Liver (tissue), 9 donors: Measurements from ENCODE around the gene MED25. TPM values are rescaled to one million over a fixed set of nuclear protein-coding genes. Genes with fewer than 3 reads are reported as not detected.

Source experiments
- DNase-seq: peaks from one replicate; pipeline ENCODE4 v3.0.0-alpha.2; 2017; ENCODE audit warnings: low spot score
- H3K27ac ChIP-seq, 2 donors: one replicate each; pipeline ENCODE4 v1.7.0; 2013; ENCODE audit warnings: inconsistent platforms in 2 of 2, low read length in 2 of 2, control low read depth in 1 of 2, low read depth in 1 of 2, mild to moderate bottlenecking in 1 of 2
- H3K27me3 ChIP-seq, 4 donors: one replicate each; pipeline versions ENCODE4 v1.6.1 to v1.7.0; 2013; ENCODE audit warnings: low read length in 3 of 4, inconsistent platforms in 1 of 4, mild to moderate bottlenecking in 1 of 4, moderate library complexity in 1 of 4; ENCODE audit not compliant: control insufficient read depth in 4 of 4, insufficient read depth in 4 of 4
- H3K36me3 ChIP-seq, 4 donors: one replicate each; pipeline versions ENCODE4 v1.6.1 to v1.7.0; 2013; ENCODE audit warnings: low read length in 3 of 4, mild to moderate bottlenecking in 3 of 4, low read depth in 1 of 4, moderate library complexity in 1 of 4; ENCODE audit not compliant: control insufficient read depth in 4 of 4, insufficient read depth in 3 of 4
- H3K4me1 ChIP-seq, 4 donors: one replicate each; pipeline versions ENCODE4 v1.6.1 to v1.7.0; 2013; ENCODE audit warnings: low read length in 3 of 4, mild to moderate bottlenecking in 3 of 4, moderate library complexity in 1 of 4; ENCODE audit not compliant: control insufficient read depth in 4 of 4, insufficient read depth in 4 of 4
- H3K4me3 ChIP-seq, 3 donors: one replicate each; pipeline versions ENCODE4 v1.6.1 to v1.7.0; 2013; ENCODE audit warnings: low read length in 3 of 3, control low read depth in 1 of 3, low read depth in 1 of 3, mild to moderate bottlenecking in 1 of 3
- H3K9ac ChIP-seq, 2 donors: one replicate each; pipeline ENCODE4 v1.7.0; 2013; ENCODE audit warnings: low read length in 2 of 2, mild to moderate bottlenecking in 2 of 2, moderate library complexity in 2 of 2, control low read depth in 1 of 2, low read depth in 1 of 2
- H3K9me3 ChIP-seq, 4 donors: one replicate each; pipeline versions ENCODE4 v1.6.1 to v1.7.0; 2013; ENCODE audit warnings: low read length in 3 of 4; ENCODE audit not compliant: control insufficient read depth in 4 of 4
- EGR1 ChIP-seq, 2 donors: IDR thresholded peaks; 2 replicates each; pipeline ENCODE4 v1.6.1; 2016 to 2018; ENCODE audit warnings: antibody characterized with exemption in 2 of 2, low read depth in 2 of 2
- FOXA1 ChIP-seq: IDR thresholded peaks from 2 replicates; pipeline ENCODE4 v1.6.1; 2016; ENCODE audit warnings: antibody characterized with exemption
- FOXA2 ChIP-seq: IDR thresholded peaks from 2 replicates; pipeline ENCODE4 v1.6.1; 2016; ENCODE audit warnings: antibody characterized with exemption
- GABPA ChIP-seq, 2 donors: IDR thresholded peaks in 1 of 2; conservative IDR thresholded peaks in 1 of 2; 2 replicates each; pipeline ENCODE4 v1.6.1; 2016; ENCODE audit warnings: antibody characterized with exemption in 2 of 2, mild to moderate bottlenecking in 1 of 2, moderate library complexity in 1 of 2
- HNF4A ChIP-seq, 2 donors: conservative IDR thresholded peaks; 2 replicates each; pipeline ENCODE4 v1.6.1; 2016; ENCODE audit warnings: antibody characterized with exemption in 2 of 2, mild to moderate bottlenecking in 2 of 2
- HNF4G ChIP-seq: IDR thresholded peaks from 2 replicates; pipeline ENCODE4 v1.6.1; 2016; ENCODE audit warnings: antibody characterized with exemption
- JUND ChIP-seq, 2 donors: IDR thresholded peaks; 2 replicates each; pipeline ENCODE4 v1.6.1; 2016; ENCODE audit warnings: antibody characterized with exemption in 2 of 2
- NR2F2 ChIP-seq: IDR thresholded peaks from 2 replicates; pipeline ENCODE4 v1.6.1; 2016; ENCODE audit warnings: antibody characterized with exemption
- RAD21 ChIP-seq, 2 donors: IDR thresholded peaks; 2 replicates each; pipeline ENCODE4 v1.6.1; 2016; ENCODE audit warnings: antibody characterized with exemption in 2 of 2, mild to moderate bottlenecking in 2 of 2
- RXRA ChIP-seq, 2 donors: IDR thresholded peaks; 2 replicates each; pipeline ENCODE4 v1.6.1; 2017 to 2018; ENCODE audit warnings: antibody characterized with exemption in 2 of 2, mild to moderate bottlenecking in 1 of 2
- SP1 ChIP-seq: IDR thresholded peaks from 2 replicates; pipeline ENCODE4 v1.6.1; 2018; ENCODE audit warnings: antibody characterized with exemption, mild to moderate bottlenecking
- TAF1 ChIP-seq: conservative IDR thresholded peaks from 2 replicates; pipeline ENCODE4 v1.6.1; 2016; ENCODE audit warnings: antibody characterized with exemption, mild to moderate bottlenecking
- YY1 ChIP-seq: IDR thresholded peaks from 2 replicates; pipeline ENCODE4 v1.6.1; 2016; ENCODE audit warnings: antibody characterized with exemption, mild to moderate bottlenecking
- WGBS: extraction: QIAGEN DNeasy Blood & Tissue Kit; methylation state at CpG from one replicate; pipeline ENCODE4 v1.1.7; 2013; 5-methylcytosine and 5-hydroxymethylcytosine counted together
- polyA plus RNA-seq, 2 donors: library from polyadenylated mRNA; stranded (reverse) in 1 of 2; unstranded in 1 of 2; fragments of 200-250 nt in 1 of 2; fragments of >200 nt in 1 of 2; fragmentation: Nextera tagmentation in 1 of 2; extraction: Ambion mirVana in 1 of 2; gene quantifications; one replicate each; pipeline versions ENCODE4 v1.2.1 to v1.2.3, GENCODE V29; 2013 to 2015
- total RNA-seq, 2 donors: library from RNA; depleted of rRNA; stranded (reverse); fragments of >200 nt; gene quantifications; one replicate each; pipeline ENCODE4 v1.2.3, GENCODE V29; 2014
- TF ChIP-seq, protein P1 (sequence below): IDR thresholded peaks from 2 replicates; pipeline ENCODE4 v1.6.1; 2016; ENCODE audit warnings: antibody characterized with exemption, mild to moderate bottlenecking
- TF ChIP-seq, protein P2 (sequence below): fragments of 150-350 bp; IDR thresholded peaks from 2 replicates; pipeline ENCODE4 v1.5.1; 2017; ENCODE audit warnings: improper control_type of control experiment, low read depth, low read length; ENCODE audit not compliant: missing input control
- TF ChIP-seq, protein P3 (sequence below): IDR thresholded peaks from 2 replicates; pipeline ENCODE4 v1.6.1; 2016; ENCODE audit warnings: antibody characterized with exemption
- TF ChIP-seq, protein P4 (sequence below): IDR thresholded peaks from 2 replicates; pipeline ENCODE4 v1.6.1; 2016; ENCODE audit warnings: antibody characterized with exemption
- TF ChIP-seq, protein P5 (sequence below): IDR thresholded peaks from 2 replicates; pipeline ENCODE4 v1.6.1; 2016; ENCODE audit warnings: antibody characterized with exemption
- donor health status: healthy.
- donor health status: healthy.
- donor health status: healthy.
- donor health status: healthy.
- donor health status: healthy.

The MED25 gene
- total and polyA plus RNA-seq, 4 donors: 4.7 to 24.1 (median 9.6) TPM

DNA sequence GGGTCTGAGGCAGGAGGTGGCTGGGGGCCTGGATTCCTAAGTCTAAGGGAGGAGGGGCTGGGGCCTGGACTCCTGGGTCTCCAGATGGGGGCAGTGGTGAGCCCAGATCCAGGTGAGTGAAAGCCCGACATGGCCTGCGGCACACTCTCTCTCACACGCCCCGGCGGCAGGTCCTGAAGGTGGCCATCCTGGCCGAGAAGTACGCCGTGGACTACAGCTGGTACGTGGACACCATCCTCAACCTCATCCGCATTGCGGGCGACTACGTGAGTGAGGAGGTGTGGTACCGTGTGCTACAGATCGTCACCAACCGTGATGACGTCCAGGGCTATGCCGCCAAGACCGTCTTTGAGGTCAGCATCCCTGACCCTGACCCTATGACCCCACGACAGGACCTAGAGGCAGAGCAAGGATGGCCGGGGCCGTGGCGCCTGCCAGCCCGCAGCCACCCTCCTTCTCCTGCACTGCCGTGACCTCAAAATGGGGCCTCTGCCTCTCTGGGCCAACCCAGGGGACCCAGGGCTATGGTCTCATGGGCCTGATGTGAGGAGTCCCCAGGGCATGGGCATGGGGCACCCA is 18.2 kb upstream of the MED25 start:
- H3K4me1 ChIP-seq: no peaks in the 10 kb centered on the region
- no peaks in the 10 kb centered on the region for H3K9me3 ChIP-seq
- WGBS: 96% methylated on average over 25 of the region's 25 CpGs
- no peak for DNase-seq
- no peaks in the 10 kb centered on the region for H3K27me3 ChIP-seq
- TF ChIP-seq SP1 (no peak), GABPA (IDR thresholded peaks at IDR 0.05 in 1 of 2, conservative IDR thresholded peaks at IDR 0.05 in 1 of 2) (no peak), RXRA (IDR thresholded peaks at IDR 0.05) (no peak), TAF1 (no peak), EGR1 (IDR thresholded peaks at IDR 0.05; ENCODE audit: low read depth in 2 of 2) (no peak), NR2F2 (no peak), FOXA2 (no peak), JUND (IDR thresholded peaks at IDR 0.05) (no peak), HNF4A (conservative IDR thresholded peaks at IDR 0.05) (no peak), RAD21 (IDR thresholded peaks at IDR 0.05) (no peak), FOXA1 (no peak), YY1 (no peak), HNF4G (no peak)
- TF ChIP-seq, protein P1, sequence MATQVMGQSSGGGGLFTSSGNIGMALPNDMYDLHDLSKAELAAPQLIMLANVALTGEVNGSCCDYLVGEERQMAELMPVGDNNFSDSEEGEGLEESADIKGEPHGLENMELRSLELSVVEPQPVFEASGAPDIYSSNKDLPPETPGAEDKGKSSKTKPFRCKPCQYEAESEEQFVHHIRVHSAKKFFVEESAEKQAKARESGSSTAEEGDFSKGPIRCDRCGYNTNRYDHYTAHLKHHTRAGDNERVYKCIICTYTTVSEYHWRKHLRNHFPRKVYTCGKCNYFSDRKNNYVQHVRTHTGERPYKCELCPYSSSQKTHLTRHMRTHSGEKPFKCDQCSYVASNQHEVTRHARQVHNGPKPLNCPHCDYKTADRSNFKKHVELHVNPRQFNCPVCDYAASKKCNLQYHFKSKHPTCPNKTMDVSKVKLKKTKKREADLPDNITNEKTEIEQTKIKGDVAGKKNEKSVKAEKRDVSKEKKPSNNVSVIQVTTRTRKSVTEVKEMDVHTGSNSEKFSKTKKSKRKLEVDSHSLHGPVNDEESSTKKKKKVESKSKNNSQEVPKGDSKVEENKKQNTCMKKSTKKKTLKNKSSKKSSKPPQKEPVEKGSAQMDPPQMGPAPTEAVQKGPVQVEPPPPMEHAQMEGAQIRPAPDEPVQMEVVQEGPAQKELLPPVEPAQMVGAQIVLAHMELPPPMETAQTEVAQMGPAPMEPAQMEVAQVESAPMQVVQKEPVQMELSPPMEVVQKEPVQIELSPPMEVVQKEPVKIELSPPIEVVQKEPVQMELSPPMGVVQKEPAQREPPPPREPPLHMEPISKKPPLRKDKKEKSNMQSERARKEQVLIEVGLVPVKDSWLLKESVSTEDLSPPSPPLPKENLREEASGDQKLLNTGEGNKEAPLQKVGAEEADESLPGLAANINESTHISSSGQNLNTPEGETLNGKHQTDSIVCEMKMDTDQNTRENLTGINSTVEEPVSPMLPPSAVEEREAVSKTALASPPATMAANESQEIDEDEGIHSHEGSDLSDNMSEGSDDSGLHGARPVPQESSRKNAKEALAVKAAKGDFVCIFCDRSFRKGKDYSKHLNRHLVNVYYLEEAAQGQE: no peak
- TF ChIP-seq, protein P2, sequence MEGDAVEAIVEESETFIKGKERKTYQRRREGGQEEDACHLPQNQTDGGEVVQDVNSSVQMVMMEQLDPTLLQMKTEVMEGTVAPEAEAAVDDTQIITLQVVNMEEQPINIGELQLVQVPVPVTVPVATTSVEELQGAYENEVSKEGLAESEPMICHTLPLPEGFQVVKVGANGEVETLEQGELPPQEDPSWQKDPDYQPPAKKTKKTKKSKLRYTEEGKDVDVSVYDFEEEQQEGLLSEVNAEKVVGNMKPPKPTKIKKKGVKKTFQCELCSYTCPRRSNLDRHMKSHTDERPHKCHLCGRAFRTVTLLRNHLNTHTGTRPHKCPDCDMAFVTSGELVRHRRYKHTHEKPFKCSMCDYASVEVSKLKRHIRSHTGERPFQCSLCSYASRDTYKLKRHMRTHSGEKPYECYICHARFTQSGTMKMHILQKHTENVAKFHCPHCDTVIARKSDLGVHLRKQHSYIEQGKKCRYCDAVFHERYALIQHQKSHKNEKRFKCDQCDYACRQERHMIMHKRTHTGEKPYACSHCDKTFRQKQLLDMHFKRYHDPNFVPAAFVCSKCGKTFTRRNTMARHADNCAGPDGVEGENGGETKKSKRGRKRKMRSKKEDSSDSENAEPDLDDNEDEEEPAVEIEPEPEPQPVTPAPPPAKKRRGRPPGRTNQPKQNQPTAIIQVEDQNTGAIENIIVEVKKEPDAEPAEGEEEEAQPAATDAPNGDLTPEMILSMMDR: no peak
- TF ChIP-seq, protein P3, sequence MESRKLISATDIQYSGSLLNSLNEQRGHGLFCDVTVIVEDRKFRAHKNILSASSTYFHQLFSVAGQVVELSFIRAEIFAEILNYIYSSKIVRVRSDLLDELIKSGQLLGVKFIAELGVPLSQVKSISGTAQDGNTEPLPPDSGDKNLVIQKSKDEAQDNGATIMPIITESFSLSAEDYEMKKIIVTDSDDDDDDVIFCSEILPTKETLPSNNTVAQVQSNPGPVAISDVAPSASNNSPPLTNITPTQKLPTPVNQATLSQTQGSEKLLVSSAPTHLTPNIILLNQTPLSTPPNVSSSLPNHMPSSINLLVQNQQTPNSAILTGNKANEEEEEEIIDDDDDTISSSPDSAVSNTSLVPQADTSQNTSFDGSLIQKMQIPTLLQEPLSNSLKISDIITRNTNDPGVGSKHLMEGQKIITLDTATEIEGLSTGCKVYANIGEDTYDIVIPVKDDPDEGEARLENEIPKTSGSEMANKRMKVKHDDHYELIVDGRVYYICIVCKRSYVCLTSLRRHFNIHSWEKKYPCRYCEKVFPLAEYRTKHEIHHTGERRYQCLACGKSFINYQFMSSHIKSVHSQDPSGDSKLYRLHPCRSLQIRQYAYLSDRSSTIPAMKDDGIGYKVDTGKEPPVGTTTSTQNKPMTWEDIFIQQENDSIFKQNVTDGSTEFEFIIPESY: no peak
- no peak overlapping the region for H3K4me3 ChIP-seq
- H3K27ac ChIP-seq: no peak overlapping the region
- H3K9ac ChIP-seq: no peak overlapping the region
- peaks cover 39 to 86% (median 55%) of the 10 kb centered on the region in 4 donors for H3K36me3 ChIP-seq

DNA sequence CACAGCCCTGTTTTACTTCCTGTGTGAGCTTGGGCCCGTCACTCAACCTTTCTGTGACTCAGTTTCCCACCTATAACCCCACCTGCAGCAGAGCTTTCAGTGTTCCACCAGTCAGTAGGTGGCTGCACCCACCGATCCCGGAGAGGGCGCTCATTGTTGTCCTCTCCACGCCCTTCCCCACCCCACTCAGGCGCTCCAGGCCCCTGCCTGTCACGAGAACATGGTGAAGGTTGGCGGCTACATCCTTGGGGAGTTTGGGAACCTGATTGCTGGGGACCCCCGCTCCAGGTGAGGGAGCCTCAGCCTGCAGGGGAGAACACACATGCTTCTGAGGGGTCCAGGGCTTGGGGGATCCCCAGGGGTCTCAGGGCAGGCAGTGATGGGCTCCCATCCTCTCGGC is 17.3 kb upstream of the MED25 start:
- no peak overlapping the region for H3K4me3 ChIP-seq
- H3K36me3 ChIP-seq: peaks cover 33 to 81% (median 49%) of the 10 kb centered on the region in 4 donors
- no peak overlapping the region for H3K27ac ChIP-seq
- no peaks in the 10 kb centered on the region for H3K4me1 ChIP-seq
- WGBS: 96% methylated on average over 10 of the region's 10 CpGs
- H3K9ac ChIP-seq: no peak overlapping the region
- DNase-seq: no peak
- H3K27me3 ChIP-seq: no peaks in the 10 kb centered on the region
- TF ChIP-seq SP1 (no peak), HNF4G (no peak), RXRA (IDR thresholded peaks at IDR 0.05) (no peak), YY1 (no peak), JUND (IDR thresholded peaks at IDR 0.05) (no peak), RAD21 (IDR thresholded peaks at IDR 0.05) (no peak), EGR1 (IDR thresholded peaks at IDR 0.05; ENCODE audit: low read depth in 2 of 2) (no peak)
- TF ChIP-seq, protein P4, sequence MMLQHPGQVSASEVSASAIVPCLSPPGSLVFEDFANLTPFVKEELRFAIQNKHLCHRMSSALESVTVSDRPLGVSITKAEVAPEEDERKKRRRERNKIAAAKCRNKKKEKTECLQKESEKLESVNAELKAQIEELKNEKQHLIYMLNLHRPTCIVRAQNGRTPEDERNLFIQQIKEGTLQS: no peak
- TF ChIP-seq, protein P1: no peak
- TF ChIP-seq, protein P5, sequence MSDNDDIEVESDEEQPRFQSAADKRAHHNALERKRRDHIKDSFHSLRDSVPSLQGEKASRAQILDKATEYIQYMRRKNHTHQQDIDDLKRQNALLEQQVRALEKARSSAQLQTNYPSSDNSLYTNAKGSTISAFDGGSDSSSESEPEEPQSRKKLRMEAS: no peak
- TF ChIP-seq, protein P2: no peak
- no peaks in the 10 kb centered on the region for H3K9me3 ChIP-seq
